ENCODE results near the gene HDDC3. TPM values are rescaled to one million over a fixed set of nuclear protein-coding genes. Genes with fewer than 3 reads are reported as not detected.

The HDDC3 gene
- total and polyA plus RNA-seq, 9 of the 15 experiments (the other 6 are each of a cell fraction or from before 2014, with no cell fraction given), result 14.9 to 55.8 (median 36.9) TPM

DNA sequence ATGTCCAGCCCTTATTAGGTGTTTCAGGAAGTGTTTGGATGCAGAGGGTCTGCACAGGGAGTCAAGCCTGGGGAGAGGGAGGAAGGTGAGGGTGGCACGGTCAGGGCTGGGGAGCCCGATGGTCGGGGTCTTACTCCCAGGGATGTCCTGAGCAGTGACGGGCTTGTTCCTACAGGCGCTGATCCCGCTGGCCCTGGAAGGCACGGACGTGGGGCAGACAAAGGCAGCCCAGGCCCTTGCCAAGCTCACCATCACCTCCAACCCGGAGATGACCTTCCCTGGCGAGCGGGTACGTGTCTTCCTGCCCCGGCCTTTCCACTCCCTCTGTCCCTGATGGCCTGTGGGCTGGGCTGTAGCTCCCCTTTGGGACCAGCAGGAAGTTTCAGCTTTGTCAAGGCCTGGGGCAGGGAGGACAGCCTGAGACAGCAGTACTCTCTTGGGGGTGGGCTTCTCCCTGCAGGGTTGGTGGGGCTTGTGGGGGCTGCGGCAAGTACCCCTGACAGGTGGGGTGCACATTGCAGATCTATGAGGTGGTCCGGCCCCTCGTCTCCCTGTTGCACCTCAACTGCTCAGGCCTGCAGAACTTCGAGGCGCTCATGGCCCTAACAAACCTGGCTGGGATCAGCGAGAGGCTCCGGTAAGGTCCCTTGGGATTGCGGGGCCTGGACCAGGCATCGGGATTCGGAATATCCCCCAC is 17.8 kb upstream of the HDDC3 start (continued):
- TF ChIP-seq GTF2B (IDR thresholded peaks at IDR 0.05; ENCODE audit: extremely low read depth, insufficient read length), result no peak
- TF ChIP-seq MAFG (tag; conservative IDR thresholded peaks at IDR 0.05), result no peak
- no peak for TF ChIP-seq MED1 (CRISPR knock-in tag; IDR thresholded peaks at IDR 0.05; ENCODE audit: borderline replicate concordance)
- no peak for TF ChIP-seq HOXB6 (CRISPR knock-in tag; IDR thresholded peaks at IDR 0.05; ENCODE audit: borderline replicate concordance)
- TF ChIP-seq ZNF133 (CRISPR knock-in tag; IDR thresholded peaks at IDR 0.05), result no peak
- TF ChIP-seq ARID1B (IDR thresholded peaks at IDR 0.05), result no peak
- no peak for TF ChIP-seq MTA1 (IDR thresholded peaks at IDR 0.05; ENCODE audit: borderline replicate concordance)
- no peak for TF ChIP-seq E2F3 (CRISPR knock-in tag; IDR thresholded peaks at IDR 0.05)
- TF ChIP-seq KAT7 (CRISPR knock-in tag; IDR thresholded peaks at IDR 0.05; ENCODE audit: borderline replicate concordance), result no peak
- TF ChIP-seq RBFOX2 (IDR thresholded peaks at IDR 0.05; ENCODE audit: low read depth, low read length), result peak; percentile 43; the same call in 1 of the 2 replicates
- TF ChIP-seq BCLAF1 (IDR thresholded peaks at IDR 0.05; ENCODE audit: borderline replicate concordance in 1 of 2, control insufficient read depth in 1 of 2, low read depth in 2 of 2, low read length in 1 of 2), result no peak
- no peak for TF ChIP-seq TAF15 (IDR thresholded peaks at IDR 0.05; ENCODE audit: low read depth, low read length)
- no peak for TF ChIP-seq BDP1 (IDR thresholded peaks at IDR 0.05; ENCODE audit: insufficient read depth, insufficient read length)
- no peak for TF ChIP-seq ZNF696 (CRISPR knock-in tag; conservative IDR thresholded peaks at IDR 0.05)
- TF ChIP-seq ZNF140 (CRISPR knock-in tag; IDR thresholded peaks at IDR 0.05), result no peak
- no peak for TF ChIP-seq TCF3 (CRISPR knock-in tag; IDR thresholded peaks at IDR 0.05)
- no peak for TF ChIP-seq ZNF668 (CRISPR knock-in tag; IDR thresholded peaks at IDR 0.05)
